GM12872 (cell line): ENCODE results near the gene FES.

Source experiments
- CTCF ChIP-seq: IDR thresholded peaks from 3 replicates; pipeline ENCODE4 v1.5.1; 2011; ENCODE audit warnings: low read depth, mild to moderate bottlenecking, low read length, moderate library complexity; ENCODE audit not compliant: insufficient read depth

Gene FES

GRCh38 chr15:90883976-90884718 is at the start of gene FES:
Gene FES, plus strand, starts transcription at chr15:90884504. Its CDS starts 542 bp downstream, at chr15:90885046.
- no peak for TF ChIP-seq CTCF

- TF ChIP-seq CTCF = no peak
These were observed 49.7 kb upstream of the FES start for GRCh38 chr15:90834626-90835025.

GRCh38 chr15:90836296-90836871 is 47.9 kb upstream of the FES start:
- no peak for TF ChIP-seq CTCF

GRCh38 chr15:90837094-90837493 is 47.2 kb upstream of the FES start:
- TF ChIP-seq CTCF = no peak

- TF ChIP-seq CTCF = no peak
These were observed 46.2 kb upstream of the FES start for GRCh38 chr15:90838139-90838538.

- no peak for TF ChIP-seq CTCF
These were observed 45.8 kb upstream of the FES start for GRCh38 chr15:90838544-90838943.

- TF ChIP-seq CTCF = no peak
These were observed 44.9 kb upstream of the FES start for GRCh38 chr15:90839187-90840071.
